Measurements from ENCODE around the gene FBXO38. TPM values are rescaled to one million over a fixed set of nuclear protein-coding genes. Genes with fewer than 3 reads are reported as not detected.

The FBXO38 gene
- polyA plus RNA-seq, 1 experiment: 40.9 TPM

- POLR2A ChIA-PET: no interaction called here
- Histone ChIP-seq H3K4me3 (ENCODE audit: low read depth, low read length) (no peak overlapping the region), H3K27ac (ENCODE audit: low read depth, low read length) (no peak overlapping the region), H3K9me3 (ENCODE audit: control insufficient read depth, insufficient read depth, low read length) (no peaks in the 10 kb centered on the region), H3K27me3 (ENCODE audit: control insufficient read depth, insufficient read depth, low read length) (peaks cover 2% of the 10 kb centered on the region)
- no peak for DNase-seq (ENCODE audit: low read depth, low spot score)
- CTCF ChIA-PET: interaction anchor here (0.9 kb wide), 1 partner anchor 32 kb away, joined by 3 read pairs; no protein-coding TSS in a partner anchor
- TF ChIP-seq CTCF (IDR thresholded peaks at IDR 0.05; ENCODE audit: low read depth, low read length): no peak
Observed at GRCh38 chr5:148342371-148343045, 41.2 kb upstream of the FBXO38 start.

- no peaks in the 10 kb centered on the region for H3K9me3 ChIP-seq (ENCODE audit: control insufficient read depth, insufficient read depth, low read length)
- no peak for DNase-seq (ENCODE audit: low read depth, low spot score)
- ChIA-PET POLR2A (no interaction called here), CTCF (interaction anchor here (0.9 kb wide), 1 partner anchor 31 kb away, joined by 3 read pairs; no protein-coding TSS in a partner anchor)
- H3K27ac ChIP-seq (ENCODE audit: low read depth, low read length): no peak overlapping the region
- no peak overlapping the region for H3K4me3 ChIP-seq (ENCODE audit: low read depth, low read length)
- H3K27me3 ChIP-seq (ENCODE audit: control insufficient read depth, insufficient read depth, low read length): peaks cover 2% of the 10 kb centered on the region
- no peak for TF ChIP-seq CTCF (IDR thresholded peaks at IDR 0.05; ENCODE audit: low read depth, low read length)
Observed at GRCh38 chr5:148343046-148343407, 40.7 kb upstream of the FBXO38 start.

GRCh38 chr5:148343603-148344487, 39.9 kb upstream of the FBXO38 start:
- ChIA-PET POLR2A (no interaction called here), CTCF (no interaction called here)
- H3K27me3 ChIP-seq (ENCODE audit: control insufficient read depth, insufficient read depth, low read length): peaks cover 2% of the 10 kb centered on the region
- no peak overlapping the region for H3K4me3 ChIP-seq (ENCODE audit: low read depth, low read length)
- no peak for DNase-seq (ENCODE audit: low read depth, low spot score)
- H3K9me3 ChIP-seq (ENCODE audit: control insufficient read depth, insufficient read depth, low read length): no peaks in the 10 kb centered on the region
- H3K27ac ChIP-seq (ENCODE audit: low read depth, low read length): no peak overlapping the region
- no peak for TF ChIP-seq CTCF (IDR thresholded peaks at IDR 0.05; ENCODE audit: low read depth, low read length)

- TF ChIP-seq CTCF (IDR thresholded peaks at IDR 0.05; ENCODE audit: low read depth, low read length): no peak
- H3K9me3 ChIP-seq (ENCODE audit: control insufficient read depth, insufficient read depth, low read length): no peaks in the 10 kb centered on the region
- no peak overlapping the region for H3K27ac ChIP-seq (ENCODE audit: low read depth, low read length)
- ChIA-PET POLR2A (no interaction called here), CTCF (interaction anchor here (1.4 kb wide), 1 partner anchor 26 kb away, joined by 4 read pairs; no protein-coding TSS in a partner anchor)
- DNase-seq (ENCODE audit: low read depth, low spot score): no peak
- no peak overlapping the region for H3K4me3 ChIP-seq (ENCODE audit: low read depth, low read length)
- H3K27me3 ChIP-seq (ENCODE audit: control insufficient read depth, insufficient read depth, low read length): no peaks in the 10 kb centered on the region
Observed at GRCh38 chr5:148347706-148348105, 36.1 kb upstream of the FBXO38 start.

- TF ChIP-seq CTCF (IDR thresholded peaks at IDR 0.05; ENCODE audit: low read depth, low read length): no peak
- CTCF ChIA-PET: no interaction called here
Observed at GRCh38 chr5:148352696-148353095, 31.1 kb upstream of the FBXO38 start.

More at GRCh38 chr5:148352696-148353095, 31.1 kb upstream of the FBXO38 start:
- POLR2A ChIA-PET: no interaction called here
- Histone ChIP-seq H3K27ac (ENCODE audit: low read depth, low read length) (no peak overlapping the region), H3K4me3 (ENCODE audit: low read depth, low read length) (no peak overlapping the region), H3K9me3 (ENCODE audit: control insufficient read depth, insufficient read depth, low read length) (no peaks in the 10 kb centered on the region), H3K27me3 (ENCODE audit: control insufficient read depth, insufficient read depth, low read length) (no peaks in the 10 kb centered on the region)
- no peak for DNase-seq (ENCODE audit: low read depth, low spot score)

All from AG04450 (cell line).